Common myeloid progenitor, CD34-positive (primary cell): ENCODE results near the gene PDE10A.
"Not testable (repeated sequence)": the region's sequence is repeated elsewhere in the genome, so short reads cannot be mapped to it uniquely, and the experiment has no call there.

Source experiments
- CTCF ChIA-PET: fragments of 350-600 bp; sonication (Branson Sonifier 250); formaldehyde crosslinking; loops from one replicate; lab custom pipeline; 2021; ENCODE audit warnings: antibody characterized with exemption; lab: Charles Lee
- POLR2A ChIA-PET: fragments of 350-600 bp; sonication (Branson Sonifier 250); formaldehyde crosslinking; loops from one replicate; lab custom pipeline; 2021; ENCODE audit warnings: antibody characterized with exemption; lab: Charles Lee
- DNase-seq, 3 donors: peaks; one replicate each; pipeline versions ENCODE4 v3.0.0 to v3.0.0-alpha.2; 2013
- H3K27ac ChIP-seq, 2 experiments: 1 replicate in 1 of 2; 2 replicates in 1 of 2; pipeline ENCODE4 v1.7.0; 2013; ENCODE audit warnings: inconsistent platforms in 2 of 2, low read length in 2 of 2, mild to moderate bottlenecking in 2 of 2, low read depth in 1 of 2, moderate library complexity in 1 of 2; ENCODE audit not compliant: severe bottlenecking in 2 of 2, insufficient read depth in 1 of 2, poor library complexity in 1 of 2
- H3K27me3 ChIP-seq, 5 experiments: replicated peaks in 2 of 5; 1 replicate in 3 of 5; 2 replicates in 2 of 5; pipeline versions ENCODE4 v1.6.1 to v1.7.0; 2013; ENCODE audit warnings: low read length in 4 of 5, mild to moderate bottlenecking in 2 of 5, moderate library complexity in 2 of 5, inconsistent platforms in 1 of 5; ENCODE audit not compliant: insufficient read depth in 5 of 5, control insufficient read depth in 4 of 5
- H3K36me3 ChIP-seq, 4 experiments: 1 replicate in 2 of 4; 2 replicates in 2 of 4; pipeline versions ENCODE4 v1.6.1 to v1.7.0; 2013; ENCODE audit warnings: low read length in 3 of 4, control low read depth in 1 of 4, mild to moderate bottlenecking in 1 of 4; ENCODE audit not compliant: control insufficient read depth in 4 of 4, insufficient read depth in 4 of 4
- H3K4me1 ChIP-seq, 4 experiments: 1 replicate in 3 of 4; 2 replicates in 1 of 4; pipeline versions ENCODE4 v1.6.1 to v1.7.1; 2013; ENCODE audit warnings: low read length in 3 of 4, mild to moderate bottlenecking in 3 of 4, control low read depth in 1 of 4, inconsistent platforms in 1 of 4, moderate library complexity in 1 of 4; ENCODE audit not compliant: control insufficient read depth in 4 of 4, insufficient read depth in 4 of 4; ENCODE audit errors: control extremely low read depth in 1 of 4
- H3K4me3 ChIP-seq, 7 experiments: 1 replicate in 4 of 7; 2 replicates in 3 of 7; pipeline versions ENCODE4 v1.5.1 to v1.7.0; 2013; ENCODE audit warnings: mild to moderate bottlenecking in 7 of 7, low read length in 6 of 7, moderate library complexity in 6 of 7, inconsistent platforms in 2 of 7, low read depth in 2 of 7, control low read depth in 1 of 7; ENCODE audit not compliant: insufficient read depth in 4 of 7, control insufficient read depth in 1 of 7; ENCODE audit errors: extremely low read depth in 1 of 7
- H3K9me3 ChIP-seq, 5 experiments: 1 replicate in 4 of 5; 2 replicates in 1 of 5; pipeline versions ENCODE4 v1.6.1 to v1.7.1; 2013; ENCODE audit warnings: low read length in 4 of 5, mild to moderate bottlenecking in 2 of 5, inconsistent platforms in 1 of 5, low read depth in 1 of 5, moderate library complexity in 1 of 5; ENCODE audit not compliant: control insufficient read depth in 4 of 5, insufficient read depth in 2 of 5; ENCODE audit errors: control extremely low read depth in 1 of 5
- WGBS: methylation state at CpG from one replicate; pipeline ENCODE4 v1.1.5; 2013; ENCODE audit not compliant: insufficient coverage; 5-methylcytosine and 5-hydroxymethylcytosine counted together

Gene PDE10A

GRCh38 chr6:165556116-165556843 is 106.8 kb downstream of the PDE10A start:
- H3K9me3 ChIP-seq, result peaks cover 0 to 10% (median 0%) of the 10 kb centered on the region in 5 experiments
- H3K4me3 ChIP-seq, result no peak overlapping the region
- ChIA-PET POLR2A (no interaction called here), CTCF (no interaction called here)
- H3K4me1 ChIP-seq, result no peaks in the 10 kb centered on the region
- no peaks in the 10 kb centered on the region for H3K36me3 ChIP-seq
- H3K27ac ChIP-seq, result no peak overlapping the region
- DNase-seq, result peak in 2 of 3 donors; percentile 2 to 3
- 37% methylated on average over 3 of the region's 3 CpGs for WGBS
- no peaks in the 10 kb centered on the region for H3K27me3 ChIP-seq

- H3K36me3 ChIP-seq, H3K27ac ChIP-seq, H3K4me3 ChIP-seq, CTCF ChIA-PET, H3K27me3 ChIP-seq, H3K9me3 ChIP-seq, DNase-seq, POLR2A ChIA-PET, H3K4me1 ChIP-seq: not testable (repeated sequence)
- WGBS, result 100% methylated on average over 3 of the region's 3 CpGs
These were observed 108.4 kb downstream of the PDE10A start for GRCh38 chr6:165554644-165555043.

GRCh38 chr6:165552248-165552736 is 110.7 kb downstream of the PDE10A start:
- H3K27ac ChIP-seq, result no peak overlapping the region
- H3K9me3 ChIP-seq, result peaks cover 0 to 2% (median 0%) of the 10 kb centered on the region in 5 experiments
- H3K4me3 ChIP-seq, result no peak overlapping the region
- H3K4me1 ChIP-seq, result no peaks in the 10 kb centered on the region
- H3K27me3 ChIP-seq, result no peaks in the 10 kb centered on the region
- CTCF ChIA-PET, result no interaction called here
- no peak for DNase-seq
- POLR2A ChIA-PET, result no interaction called here
- no peaks in the 10 kb centered on the region for H3K36me3 ChIP-seq
- 96% methylated on average over 5 of the region's 5 CpGs for WGBS

GRCh38 chr6:165551828-165552227 is 111.2 kb downstream of the PDE10A start:
- Histone ChIP-seq H3K36me3 (no peaks in the 10 kb centered on the region), H3K27ac (no peak overlapping the region), H3K27me3 (no peaks in the 10 kb centered on the region), H3K4me1 (no peaks in the 10 kb centered on the region), H3K9me3 (peaks cover 0 to 2% (median 0%) of the 10 kb centered on the region in 5 experiments), H3K4me3 (no peak overlapping the region)
- POLR2A ChIA-PET, result no interaction called here
- CTCF ChIA-PET, result no interaction called here
- WGBS, result 95% methylated on average over 3 of the region's 3 CpGs
- DNase-seq, result no peak

- no peaks in the 10 kb centered on the region for H3K27me3 ChIP-seq
- CTCF ChIA-PET, result no interaction called here
- POLR2A ChIA-PET, result no interaction called here
- H3K27ac ChIP-seq, result no peak overlapping the region
- WGBS, result 100% methylated on average over 1 of the region's 2 CpGs
- H3K9me3 ChIP-seq, result no peaks in the 10 kb centered on the region
- no peak for DNase-seq
- no peaks in the 10 kb centered on the region for H3K4me1 ChIP-seq
- no peaks in the 10 kb centered on the region for H3K36me3 ChIP-seq
- H3K4me3 ChIP-seq, result no peak overlapping the region
These were observed 114.6 kb downstream of the PDE10A start for GRCh38 chr6:165548450-165548849.

GRCh38 chr6:165545806-165546205 is 117.2 kb downstream of the PDE10A start:
- no CpG with 5 or more reads among the region's 2 CpGs for WGBS

GRCh38 chr6:165543781-165544180 is 119.3 kb downstream of the PDE10A start:
- no peak for DNase-seq
- H3K9me3 ChIP-seq, result no peaks in the 10 kb centered on the region
- H3K4me1 ChIP-seq, result no peaks in the 10 kb centered on the region
- ChIA-PET CTCF (no interaction called here), POLR2A (no interaction called here)
- H3K4me3 ChIP-seq, result no peak overlapping the region
- no CpG with 5 or more reads among the region's 4 CpGs for WGBS
- no peaks in the 10 kb centered on the region for H3K27me3 ChIP-seq
- H3K27ac ChIP-seq, result no peak overlapping the region
- H3K36me3 ChIP-seq, result no peaks in the 10 kb centered on the region

More at GRCh38 chr6:165545806-165546205, 117.2 kb downstream of the PDE10A start:
- no peaks in the 10 kb centered on the region for H3K9me3 ChIP-seq
- H3K27me3 ChIP-seq, result no peaks in the 10 kb centered on the region
- H3K4me3 ChIP-seq, result no peak overlapping the region
- H3K36me3 ChIP-seq, result no peaks in the 10 kb centered on the region
- POLR2A ChIA-PET, result no interaction called here
- H3K27ac ChIP-seq, result no peak overlapping the region
- no peak for DNase-seq
- H3K4me1 ChIP-seq, result no peaks in the 10 kb centered on the region
- CTCF ChIA-PET, result interaction anchor here (1.2 kb wide), 1 partner anchor 17 kb away, joined by 3 read pairs; no protein-coding TSS in a partner anchor
